H9 (cell line): Measurements from ENCODE around the gene ACADSB. TPM values are rescaled to one million over a fixed set of nuclear protein-coding genes. Genes with fewer than 3 reads are reported as not detected.

Experiments used
- DNase-seq: peaks from one replicate; pipeline ENCODE4 v3.0.0-alpha.2; 2017
- H2AFZ ChIP-seq: one replicate; pipeline ENCODE4 v1.6.1; 2013; ENCODE audit warnings: mild to moderate bottlenecking, low read length, control low read depth, moderate library complexity
- H2AK5ac ChIP-seq: 2 replicates; pipeline ENCODE4 v1.6.1; 2013; ENCODE audit warnings: low read length, control low read depth, mixed read lengths; ENCODE audit not compliant: insufficient read length
- H2BK120ac ChIP-seq: one replicate; pipeline ENCODE4 v1.6.1; 2013; ENCODE audit warnings: low read depth, mild to moderate bottlenecking, low read length, control low read depth, inconsistent platforms; ENCODE audit not compliant: poor library complexity, severe bottlenecking
- H2BK12ac ChIP-seq: 2 replicates; pipeline ENCODE4 v1.6.1; 2013; ENCODE audit warnings: low read length, control low read depth, mixed read lengths, low read depth; ENCODE audit not compliant: insufficient read length
- H2BK15ac ChIP-seq: 2 replicates; pipeline ENCODE4 v1.6.1; 2013; ENCODE audit warnings: low read depth, low read length, control low read depth
- H2BK20ac ChIP-seq: one replicate; pipeline ENCODE4 v1.6.1; 2013; ENCODE audit warnings: low read depth, mild to moderate bottlenecking, low read length, control low read depth, inconsistent platforms; ENCODE audit not compliant: poor library complexity, severe bottlenecking
- H2BK5ac ChIP-seq: 2 replicates; pipeline ENCODE4 v1.6.1; 2013; ENCODE audit warnings: low read length, control low read depth, mixed read lengths; ENCODE audit not compliant: insufficient read length
- H3K14ac ChIP-seq: 2 replicates; pipeline ENCODE4 v1.6.1; 2013; ENCODE audit warnings: low read length, control low read depth; ENCODE audit not compliant: insufficient read depth
- H3K18ac ChIP-seq: 2 replicates; pipeline ENCODE4 v1.6.1; 2013; ENCODE audit warnings: low read depth, mild to moderate bottlenecking, mixed read lengths, low read length, control low read depth; ENCODE audit not compliant: insufficient read length
- H3K23ac ChIP-seq: 2 replicates; pipeline ENCODE4 v1.6.1; 2013; ENCODE audit warnings: low read length, control low read depth, mixed read lengths, low read depth; ENCODE audit not compliant: insufficient read length
- H3K23me2 ChIP-seq: 2 replicates; pipeline ENCODE4 v1.6.1; 2013; ENCODE audit warnings: low read depth, mild to moderate bottlenecking, mixed read lengths, low read length, control low read depth; ENCODE audit not compliant: insufficient read length, poor library complexity, severe bottlenecking
- H3K27ac ChIP-seq: 2 replicates; pipeline ENCODE4 v1.5.1; 2013; ENCODE audit warnings: low read length, control low read depth, mixed read lengths, low read depth; ENCODE audit not compliant: insufficient read length
- H3K27me3 ChIP-seq: 2 replicates; pipeline ENCODE4 v1.6.1; 2013; ENCODE audit warnings: low read length, control low read depth, inconsistent platforms; ENCODE audit not compliant: insufficient read depth
- H3K4ac ChIP-seq: 2 replicates; pipeline ENCODE4 v1.6.1; 2013; ENCODE audit warnings: low read depth, mild to moderate bottlenecking, control low read depth, inconsistent platforms, low read length, moderate library complexity
- H3K4me1 ChIP-seq: 2 replicates; pipeline ENCODE4 v1.6.1; 2013; ENCODE audit warnings: low read length, control low read depth, inconsistent platforms; ENCODE audit not compliant: insufficient read depth
- H3K4me2 ChIP-seq: 2 replicates; pipeline ENCODE4 v1.6.1; 2013; ENCODE audit warnings: low read length, control low read depth, mixed read lengths; ENCODE audit not compliant: insufficient read length, insufficient read depth
- H3K56ac ChIP-seq: 2 replicates; pipeline ENCODE4 v1.6.1; 2013; ENCODE audit warnings: low read depth, mild to moderate bottlenecking, mixed read lengths, low read length, control low read depth; ENCODE audit not compliant: insufficient read length
- H3K79me1 ChIP-seq: 2 replicates; pipeline ENCODE4 v1.6.1; 2013; ENCODE audit warnings: low read depth, mild to moderate bottlenecking, moderate library complexity, low read length, control low read depth, inconsistent platforms; ENCODE audit not compliant: insufficient read depth, poor library complexity, severe bottlenecking
- H3K79me2 ChIP-seq: 2 replicates; pipeline ENCODE4 v1.6.1; 2013; ENCODE audit warnings: low read length, control low read depth, inconsistent platforms; ENCODE audit not compliant: insufficient read depth
- H3K9ac ChIP-seq: 2 replicates; pipeline ENCODE4 v1.6.1; 2013; ENCODE audit warnings: low read length, control low read depth, mixed read lengths; ENCODE audit not compliant: insufficient read length; ENCODE audit errors: extremely low read depth
- H3K9me3 ChIP-seq: one replicate; pipeline ENCODE4 v1.6.1; 2013; ENCODE audit warnings: low read depth, low read length, inconsistent platforms; ENCODE audit not compliant: control insufficient read depth
- H3T11ph ChIP-seq: one replicate; pipeline ENCODE4 v1.6.1; 2013; ENCODE audit warnings: mild to moderate bottlenecking, low read length, control low read depth, inconsistent platforms
- H4K20me1 ChIP-seq: one replicate; pipeline ENCODE4 v1.6.1; 2013; ENCODE audit not compliant: control insufficient read depth, insufficient read length, insufficient read depth
- H4K5ac ChIP-seq: 2 replicates; pipeline ENCODE4 v1.6.1; 2013; ENCODE audit warnings: low read depth, mild to moderate bottlenecking, mixed read lengths, low read length, control low read depth; ENCODE audit not compliant: insufficient read length
- H4K8ac ChIP-seq: replicated peaks from 2 replicates; pipeline ENCODE4 v1.6.1; 2013; ENCODE audit warnings: low read length, control low read depth, mixed read lengths, low read depth; ENCODE audit not compliant: insufficient read length
- H4K91ac ChIP-seq: 2 replicates; pipeline ENCODE4 v1.6.1; 2013; ENCODE audit warnings: low read depth, mild to moderate bottlenecking, moderate library complexity, mixed read lengths, low read length, control low read depth; ENCODE audit not compliant: insufficient read length
- H3K27ac Mint-ChIP-seq, 3 experiments: 2 replicates in 2 of 3; 3 replicates in 1 of 3; pipeline ENCODE4 v1.8.0; 2020 to 2021; ENCODE audit warnings: mixed read lengths in 3 of 3, mild to moderate bottlenecking in 1 of 3, moderate library complexity in 1 of 3
- H3K27me3 Mint-ChIP-seq: 2 replicates; pipeline ENCODE4 v1.8.0; 2021; ENCODE audit warnings: low read depth, mild to moderate bottlenecking, moderate library complexity, mixed read lengths
- H3K36me3 Mint-ChIP-seq, 3 experiments: 2 replicates in 2 of 3; 3 replicates in 1 of 3; pipeline ENCODE4 v1.8.0; 2020 to 2021; ENCODE audit warnings: low read depth in 3 of 3, mixed read lengths in 3 of 3; ENCODE audit not compliant: insufficient read depth in 1 of 3
- H3K4me1 Mint-ChIP-seq, 2 experiments: 2 replicates each; pipeline ENCODE4 v1.8.0; 2020; ENCODE audit warnings: mixed read lengths in 2 of 2
- H3K4me3 Mint-ChIP-seq, 2 experiments: 2 replicates in 1 of 2; 3 replicates in 1 of 2; pipeline ENCODE4 v1.8.0; 2020 to 2021; ENCODE audit warnings: mild to moderate bottlenecking in 2 of 2, mixed read lengths in 2 of 2, moderate library complexity in 1 of 2
- H3K9me3 Mint-ChIP-seq, 2 experiments: 2 replicates in 1 of 2; 3 replicates in 1 of 2; pipeline ENCODE4 v1.8.0; 2020; ENCODE audit warnings: mild to moderate bottlenecking in 2 of 2, mixed read lengths in 2 of 2, moderate library complexity in 1 of 2
- WGBS: extraction: QIAGEN DNeasy Blood & Tissue Kit; methylation state at CpG from one replicate; pipeline ENCODE4 v1.1.7; 2013; ENCODE audit warnings: missing lambda C conversion rate, low lambda C conversion rate, mixed read lengths; ENCODE audit not compliant: insufficient read length; ENCODE audit errors: extremely low coverage; 5-methylcytosine and 5-hydroxymethylcytosine counted together
- total RNA-seq: library from RNA; stranded (reverse); gene quantifications from 2 replicates; pipeline ENCODE4 v1.2.1, GENCODE V29; 2021
- TF ChIP-seq, protein P1 (sequence below): fragments of 200-600 bp; sonication (generic); conservative IDR thresholded peaks from 3 replicates; pipeline ENCODE4 v1.8.0; 2021; ENCODE audit warnings: antibody characterized with exemption, mild to moderate bottlenecking

The ACADSB gene
- total RNA-seq, 1 experiment from 2014 or later = 35.1 TPM

DNA sequence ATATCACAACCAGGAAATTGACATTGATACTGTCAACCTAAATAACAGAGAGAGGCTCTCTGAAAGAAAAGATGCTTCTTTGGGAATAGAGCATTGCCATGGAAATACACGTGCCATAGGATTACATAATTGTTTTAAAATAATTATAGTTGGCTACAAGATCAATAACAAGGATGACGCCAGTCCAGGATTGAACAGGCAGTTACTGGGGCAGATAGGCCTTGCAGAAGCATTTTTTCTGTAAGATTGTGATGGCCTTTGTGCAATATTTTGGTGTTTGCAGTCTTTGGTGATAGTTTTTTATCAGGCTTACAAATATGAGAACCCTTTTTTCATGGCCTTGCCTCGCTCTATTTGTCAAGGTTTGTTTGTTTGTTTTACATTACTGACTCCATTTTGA lies 10.5 kb downstream of the ACADSB start:
- Histone ChIP-seq H4K91ac (no peak overlapping the region), H3K18ac (no peak overlapping the region), H3K27ac (no peak overlapping the region), H2AK5ac (no peak overlapping the region), H3K9me3 (no peaks in the 10 kb centered on the region), H3K14ac (no peak overlapping the region), H2BK120ac (no peak overlapping the region), H3K23ac (no peak overlapping the region), H4K8ac (no peak overlapping the region), H3K4me1 (peaks cover 19% of the 10 kb centered on the region), H4K5ac (no peak overlapping the region), H3K9ac (no peak overlapping the region), H3T11ph (no peak overlapping the region), H2BK5ac (no peak overlapping the region), H3K27me3 (no peaks in the 10 kb centered on the region; the same call in 1 of the 2 replicates), H4K20me1 (no peaks in the 10 kb centered on the region), H3K4ac (no peak overlapping the region), H3K79me2 (no peaks in the 10 kb centered on the region), H3K4me2 (no peak overlapping the region), H3K23me2 (no peaks in the 10 kb centered on the region), H2BK20ac (no peak overlapping the region), H3K79me1 (no peaks in the 10 kb centered on the region), H3K56ac (no peak overlapping the region), H2AFZ (no peak overlapping the region), H2BK12ac (no peak overlapping the region), H2BK15ac (no peak overlapping the region)
- H3K36me3 Mint-ChIP-seq = peaks cover 2 to 17% (median 5%) of the 10 kb centered on the region in 3 experiments; a peak in 5 of 7 replicates
- no CpG with 5 or more reads among the region's 3 CpGs for WGBS
- peak overlapping the region in 1 of 2 experiments; percentile 43; a peak in 2 of 5 replicates for H3K4me3 Mint-ChIP-seq
- peak overlapping the region in 1 of 3 experiments; percentile 76; a peak in 2 of 7 replicates for H3K27ac Mint-ChIP-seq
- TF ChIP-seq, protein P1, sequence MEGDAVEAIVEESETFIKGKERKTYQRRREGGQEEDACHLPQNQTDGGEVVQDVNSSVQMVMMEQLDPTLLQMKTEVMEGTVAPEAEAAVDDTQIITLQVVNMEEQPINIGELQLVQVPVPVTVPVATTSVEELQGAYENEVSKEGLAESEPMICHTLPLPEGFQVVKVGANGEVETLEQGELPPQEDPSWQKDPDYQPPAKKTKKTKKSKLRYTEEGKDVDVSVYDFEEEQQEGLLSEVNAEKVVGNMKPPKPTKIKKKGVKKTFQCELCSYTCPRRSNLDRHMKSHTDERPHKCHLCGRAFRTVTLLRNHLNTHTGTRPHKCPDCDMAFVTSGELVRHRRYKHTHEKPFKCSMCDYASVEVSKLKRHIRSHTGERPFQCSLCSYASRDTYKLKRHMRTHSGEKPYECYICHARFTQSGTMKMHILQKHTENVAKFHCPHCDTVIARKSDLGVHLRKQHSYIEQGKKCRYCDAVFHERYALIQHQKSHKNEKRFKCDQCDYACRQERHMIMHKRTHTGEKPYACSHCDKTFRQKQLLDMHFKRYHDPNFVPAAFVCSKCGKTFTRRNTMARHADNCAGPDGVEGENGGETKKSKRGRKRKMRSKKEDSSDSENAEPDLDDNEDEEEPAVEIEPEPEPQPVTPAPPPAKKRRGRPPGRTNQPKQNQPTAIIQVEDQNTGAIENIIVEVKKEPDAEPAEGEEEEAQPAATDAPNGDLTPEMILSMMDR = no peak
- H3K27me3 Mint-ChIP-seq = no peaks in the 10 kb centered on the region; the same call in none of the 2 replicates
- H3K9me3 Mint-ChIP-seq = peaks cover 4 to 13% of the 10 kb centered on the region in 2 experiments; a peak in 3 of 5 replicates
- no peak for DNase-seq
- peaks cover 77 to 83% of the 10 kb centered on the region in 2 experiments for H3K4me1 Mint-ChIP-seq
